HL-60 (cell line): ENCODE measurements around the gene ZNF343.

ENCODE experiments used
- CTCF ChIP-seq: IDR thresholded peaks from one replicate; pipeline ENCODE4 v1.5.1; 2011; ENCODE audit warnings: low read length, control low read depth, inconsistent platforms; ENCODE audit not compliant: insufficient read depth
- GABPA ChIP-seq: IDR thresholded peaks from 2 replicates; pipeline ENCODE4 v1.6.1; 2012; ENCODE audit warnings: low read depth
- POLR2AphosphoS5 ChIP-seq: IDR thresholded peaks from 2 replicates; pipeline ENCODE4 v1.6.1; 2012; ENCODE audit warnings: low read depth
- REST ChIP-seq: IDR thresholded peaks from 2 replicates; pipeline ENCODE4 v1.6.1; 2012; ENCODE audit warnings: low read depth; ENCODE audit not compliant: insufficient replicate concordance
- SPI1 ChIP-seq: IDR thresholded peaks from 2 replicates; pipeline ENCODE4 v1.6.1; 2012; ENCODE audit warnings: low read depth, mild to moderate bottlenecking, borderline replicate concordance

GRCh38 chr20:2545594-2545993, 36.9 kb upstream of the ZNF343 start:
- no peak for TF ChIP-seq CTCF
- TF ChIP-seq POLR2AphosphoS5: no peak
- no peak for TF ChIP-seq REST
- no peak for TF ChIP-seq GABPA
- no peak for TF ChIP-seq SPI1
